HEK293 (cell line): Measurements from ENCODE around the gene MAGI2.

Source experiments
- CTCF ChIA-PET: fragments of 350-600 bp; formaldehyde crosslinking; extraction: SDS; loops from one replicate; lab custom pipeline; 2021; ENCODE audit warnings: antibody characterized with exemption; lab: Yijun Ruan, JAX
- POLR2A ChIA-PET: fragments of 300-600 bp; formaldehyde crosslinking; extraction: SDS; loops from one replicate; lab custom pipeline; 2020; ENCODE audit warnings: antibody characterized with exemption, inconsistent platforms; lab: Yijun Ruan, JAX
- H3K27ac ChIP-seq: fragments of 200-500 bp; sonication (Bioruptor generic); 2 replicates; pipeline ENCODE4 v1.5.1; 2014; ENCODE audit warnings: low read depth, low read length, control low read depth, inconsistent platforms; ENCODE audit errors: extremely low read depth
- H3K36me3 ChIP-seq, 2 experiments: fragments of 200-500 bp in 1 of 2; sonication (Bioruptor generic) in 1 of 2; 1 replicate in 1 of 2; 2 replicates in 1 of 2; pipeline ENCODE4 v1.5.1; 2014 to 2017; ENCODE audit warnings: inconsistent platforms in 2 of 2, low read length in 2 of 2; ENCODE audit not compliant: control insufficient read depth in 2 of 2, insufficient read depth in 1 of 2
- H3K4me1 ChIP-seq: fragments of 200-500 bp; sonication (Bioruptor generic); 2 replicates; pipeline ENCODE4 v1.5.1; 2014; ENCODE audit warnings: mild to moderate bottlenecking, low read length, inconsistent platforms; ENCODE audit not compliant: control insufficient read depth, insufficient read depth
- H3K4me3 ChIP-seq: 2 replicates; pipeline ENCODE4 v1.5.1; 2011; ENCODE audit warnings: low read depth, mild to moderate bottlenecking, control low read depth, low read length, moderate library complexity
- H3K9me3 ChIP-seq: fragments of 200-500 bp; sonication (Bioruptor generic); 2 replicates; pipeline ENCODE4 v1.5.1; 2014; ENCODE audit warnings: low read depth, low read length, inconsistent platforms; ENCODE audit not compliant: control insufficient read depth, insufficient read depth
- GLI4 ChIP-seq: fragments of 450-650 bp; formaldehyde crosslinking; IDR thresholded peaks from 2 replicates; pipeline ENCODE4 v1.5.1; 2016; ENCODE audit warnings: missing biosample characterization, missing genetic modification characterization
- KLF16 ChIP-seq: fragments of 450-650 bp; formaldehyde crosslinking; IDR thresholded peaks from 2 replicates; pipeline ENCODE4 v1.5.1; 2017; ENCODE audit warnings: missing biosample characterization, missing genetic modification characterization
- OSR2 ChIP-seq: fragments of 450-650 bp; formaldehyde crosslinking; IDR thresholded peaks from 2 replicates; pipeline ENCODE4 v1.5.1; 2016; ENCODE audit warnings: missing biosample characterization, missing genetic modification characterization
- REPIN1 ChIP-seq: fragments of 450-650 bp; formaldehyde crosslinking; IDR thresholded peaks from 2 replicates; pipeline ENCODE4 v1.5.1; 2017; ENCODE audit warnings: missing biosample characterization, missing genetic modification characterization, low read depth
- ZBTB48 ChIP-seq: fragments of 450-650 bp; formaldehyde crosslinking; IDR thresholded peaks from 2 replicates; pipeline ENCODE4 v1.5.1; 2016; ENCODE audit warnings: missing biosample characterization, missing genetic modification characterization
- ZIC2 ChIP-seq: fragments of 450-650 bp; formaldehyde crosslinking; IDR thresholded peaks from 2 replicates; pipeline ENCODE4 v1.5.1; 2016; ENCODE audit warnings: missing biosample characterization, missing genetic modification characterization
- ZNF10 ChIP-seq: fragments of 450-650 bp; formaldehyde crosslinking; IDR thresholded peaks from 2 replicates; pipeline ENCODE4 v1.5.1; 2017; ENCODE audit warnings: missing biosample characterization, missing genetic modification characterization
- ZNF248 ChIP-seq: fragments of 450-650 bp; formaldehyde crosslinking; IDR thresholded peaks from 2 replicates; pipeline ENCODE4 v1.5.1; 2017; ENCODE audit warnings: missing biosample characterization, missing genetic modification characterization
- ZNF266 ChIP-seq: fragments of 450-650 bp; formaldehyde crosslinking; IDR thresholded peaks from 2 replicates; pipeline ENCODE4 v1.5.1; 2016; ENCODE audit warnings: missing biosample characterization, missing genetic modification characterization, low read depth
- ZNF404 ChIP-seq: fragments of 450-650 bp; formaldehyde crosslinking; IDR thresholded peaks from 2 replicates; pipeline ENCODE4 v1.5.1; 2017; ENCODE audit warnings: missing biosample characterization, missing genetic modification characterization
- ZNF529 ChIP-seq: fragments of 450-650 bp; formaldehyde crosslinking; IDR thresholded peaks from 2 replicates; pipeline ENCODE4 v1.5.1; 2017; ENCODE audit warnings: missing genetic modification characterization, missing biosample characterization; ENCODE audit not compliant: insufficient replicate concordance
- ZNF549 ChIP-seq: fragments of 450-650 bp; IDR thresholded peaks from 2 replicates; pipeline ENCODE4 v1.5.1; 2018; ENCODE audit warnings: missing biosample characterization, missing genetic modification characterization, mild to moderate bottlenecking, inconsistent platforms, moderate library complexity
- ZNF629 ChIP-seq: fragments of 450-650 bp; formaldehyde crosslinking; IDR thresholded peaks from 2 replicates; pipeline ENCODE4 v1.5.1; 2017; ENCODE audit warnings: missing biosample characterization, missing genetic modification characterization
- ZNF837 ChIP-seq: fragments of 450-650 bp; formaldehyde crosslinking; IDR thresholded peaks from 2 replicates; pipeline ENCODE4 v1.5.1; 2016; ENCODE audit warnings: missing biosample characterization, missing genetic modification characterization
- ZSCAN23 ChIP-seq: fragments of 450-650 bp; formaldehyde crosslinking; IDR thresholded peaks from 2 replicates; pipeline ENCODE4 v1.5.1; 2016; ENCODE audit warnings: missing biosample characterization, missing genetic modification characterization
- TF ChIP-seq, protein P1 (sequence below): fragments of 450-650 bp; formaldehyde crosslinking; IDR thresholded peaks from 2 replicates; pipeline ENCODE4 v1.5.1; 2017; ENCODE audit warnings: missing biosample characterization, missing genetic modification characterization
- TF ChIP-seq, protein P2 (sequence below): fragments of 450-650 bp; formaldehyde crosslinking; IDR thresholded peaks from 2 replicates; pipeline ENCODE4 v1.5.1; 2016; ENCODE audit warnings: missing biosample characterization, missing genetic modification characterization
- TF ChIP-seq, protein P3 (sequence below): fragments of 450-650 bp; formaldehyde crosslinking; IDR thresholded peaks from 2 replicates; pipeline ENCODE4 v1.5.1; 2016; ENCODE audit warnings: missing biosample characterization, missing genetic modification characterization
- TF ChIP-seq, protein P4 (sequence below): fragments of 450-650 bp; formaldehyde crosslinking; IDR thresholded peaks from 2 replicates; pipeline ENCODE4 v1.5.1; 2016; ENCODE audit warnings: missing biosample characterization, missing genetic modification characterization

MAGI2 gene

DNA sequence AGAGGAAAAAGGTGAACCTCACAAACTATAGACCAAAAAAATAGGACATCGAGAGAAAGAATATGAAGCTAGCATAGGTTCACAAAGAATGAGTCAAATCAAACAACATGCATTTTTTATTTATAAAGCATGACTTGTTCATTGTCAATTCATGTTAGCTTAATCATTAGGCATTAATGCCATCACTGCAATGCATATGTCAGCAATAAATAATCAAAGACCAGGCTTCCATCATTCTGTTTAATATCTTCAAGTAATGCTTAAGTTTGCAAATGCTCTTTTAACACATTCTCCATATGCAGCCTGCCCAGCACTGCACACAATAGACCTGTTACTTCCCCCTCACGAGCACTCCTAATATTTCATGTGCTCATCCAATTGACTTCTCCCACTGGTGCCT, 8.9 kb upstream of the MAGI2 start:
- H3K36me3 ChIP-seq: no peaks in the 10 kb centered on the region; a peak in 2 of 3 replicates
- POLR2A ChIA-PET: no interaction called here

DNA sequence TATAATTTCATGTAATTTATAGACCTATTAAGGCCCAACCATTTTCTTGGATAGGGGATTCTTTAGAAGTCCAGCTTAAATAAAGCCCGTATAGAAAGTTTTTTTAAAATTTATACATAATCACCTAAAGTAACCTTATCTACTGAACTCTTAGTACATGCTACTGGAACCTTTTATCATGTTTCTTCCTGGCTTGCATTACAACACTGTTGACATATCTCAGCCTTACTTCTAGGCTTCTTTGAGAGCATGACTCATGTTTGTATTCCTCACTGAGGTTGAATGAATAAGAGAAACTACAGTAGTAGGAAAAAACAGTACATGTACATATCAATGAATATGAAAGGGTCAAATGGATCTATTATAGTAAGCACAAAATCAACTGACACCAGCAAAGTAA, 8.2 kb upstream of the MAGI2 start:
- CTCF ChIA-PET: no interaction called here
- POLR2A ChIA-PET: no interaction called here
- peak; percentile 33 for TF ChIP-seq OSR2
- TF ChIP-seq, protein P1, sequence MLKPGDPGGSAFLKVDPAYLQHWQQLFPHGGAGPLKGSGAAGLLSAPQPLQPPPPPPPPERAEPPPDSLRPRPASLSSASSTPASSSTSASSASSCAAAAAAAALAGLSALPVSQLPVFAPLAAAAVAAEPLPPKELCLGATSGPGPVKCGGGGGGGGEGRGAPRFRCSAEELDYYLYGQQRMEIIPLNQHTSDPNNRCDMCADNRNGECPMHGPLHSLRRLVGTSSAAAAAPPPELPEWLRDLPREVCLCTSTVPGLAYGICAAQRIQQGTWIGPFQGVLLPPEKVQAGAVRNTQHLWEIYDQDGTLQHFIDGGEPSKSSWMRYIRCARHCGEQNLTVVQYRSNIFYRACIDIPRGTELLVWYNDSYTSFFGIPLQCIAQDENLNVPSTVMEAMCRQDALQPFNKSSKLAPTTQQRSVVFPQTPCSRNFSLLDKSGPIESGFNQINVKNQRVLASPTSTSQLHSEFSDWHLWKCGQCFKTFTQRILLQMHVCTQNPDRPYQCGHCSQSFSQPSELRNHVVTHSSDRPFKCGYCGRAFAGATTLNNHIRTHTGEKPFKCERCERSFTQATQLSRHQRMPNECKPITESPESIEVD (tag by site-specific recombination): no peak
- TF ChIP-seq, all 188 proteins: peak for 1
- H3K36me3 ChIP-seq: no peaks in the 10 kb centered on the region; a peak in 2 of 3 replicates
- no peak overlapping the region for H3K4me3 ChIP-seq
- no peaks in the 10 kb centered on the region for H3K9me3 ChIP-seq
- peaks cover 4% of the 10 kb centered on the region; the same call in 1 of the 2 replicates for H3K4me1 ChIP-seq
- no peak overlapping the region for H3K27ac ChIP-seq

More for the DNA sequence above, 8.9 kb upstream of the MAGI2 start:
- CTCF ChIA-PET: no interaction called here
- Histone ChIP-seq H3K27ac (no peak overlapping the region), H3K9me3 (no peaks in the 10 kb centered on the region), H3K4me1 (peaks cover 4% of the 10 kb centered on the region; the same call in 1 of the 2 replicates), H3K4me3 (no peak overlapping the region)
- no peak for TF ChIP-seq ZNF629
- TF ChIP-seq REPIN1 (tag by site-specific recombination): no peak
- no peak for TF ChIP-seq ZNF248 (tag by site-specific recombination)
- TF ChIP-seq GLI4 (tag by site-specific recombination): no peak
- no peak for TF ChIP-seq ZNF10
- no peak for TF ChIP-seq ZNF529
- TF ChIP-seq ZIC2: no peak
- no peak for TF ChIP-seq ZSCAN23 (tag by site-specific recombination)

DNA sequence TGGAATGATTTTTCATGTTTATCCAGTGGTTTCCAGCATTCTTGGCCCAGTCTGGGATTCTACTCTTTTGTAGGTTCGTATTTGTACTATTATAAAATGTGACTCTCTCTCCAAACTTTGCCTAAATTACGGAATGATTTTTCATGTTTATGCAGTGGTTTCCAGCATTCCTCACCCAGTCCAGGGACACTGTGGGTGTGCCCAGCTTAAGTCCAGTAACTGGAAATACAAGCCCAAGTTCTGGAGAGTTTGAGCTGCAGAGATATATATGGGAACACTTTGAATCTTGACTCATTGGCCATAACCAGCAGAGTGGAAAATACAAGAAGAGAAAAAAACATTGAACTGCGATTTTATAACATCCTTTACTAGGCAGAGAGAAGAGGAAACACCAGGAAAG, 5.9 kb upstream of the MAGI2 start:
- POLR2A ChIA-PET: no interaction called here
- Histone ChIP-seq H3K4me1 (peaks cover 7% of the 10 kb centered on the region), H3K36me3 (no peaks in the 10 kb centered on the region; a peak in 2 of 3 replicates), H3K4me3 (no peak overlapping the region), H3K27ac (no peak overlapping the region)
- CTCF ChIA-PET: interaction anchor here (0.6 to 0.8 kb wide), 2 partner anchors 64 to 98 kb away, joined by 3 to 5 read pairs; no protein-coding TSS in a partner anchor
- TF ChIP-seq ZNF549 (tag by site-specific recombination) (no peak), ZBTB48 (tag by site-specific recombination) (no peak), ZNF837 (no peak), ZNF266 (tag by site-specific recombination) (no peak), ZNF404 (tag by site-specific recombination) (no peak)
- TF ChIP-seq, protein P2, sequence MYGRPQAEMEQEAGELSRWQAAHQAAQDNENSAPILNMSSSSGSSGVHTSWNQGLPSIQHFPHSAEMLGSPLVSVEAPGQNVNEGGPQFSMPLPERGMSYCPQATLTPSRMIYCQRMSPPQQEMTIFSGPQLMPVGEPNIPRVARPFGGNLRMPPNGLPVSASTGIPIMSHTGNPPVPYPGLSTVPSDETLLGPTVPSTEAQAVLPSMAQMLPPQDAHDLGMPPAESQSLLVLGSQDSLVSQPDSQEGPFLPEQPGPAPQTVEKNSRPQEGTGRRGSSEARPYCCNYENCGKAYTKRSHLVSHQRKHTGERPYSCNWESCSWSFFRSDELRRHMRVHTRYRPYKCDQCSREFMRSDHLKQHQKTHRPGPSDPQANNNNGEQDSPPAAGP (tag by site-specific recombination): no peak
- TF ChIP-seq, all 188 proteins: peak for 0
- H3K9me3 ChIP-seq: no peaks in the 10 kb centered on the region

DNA sequence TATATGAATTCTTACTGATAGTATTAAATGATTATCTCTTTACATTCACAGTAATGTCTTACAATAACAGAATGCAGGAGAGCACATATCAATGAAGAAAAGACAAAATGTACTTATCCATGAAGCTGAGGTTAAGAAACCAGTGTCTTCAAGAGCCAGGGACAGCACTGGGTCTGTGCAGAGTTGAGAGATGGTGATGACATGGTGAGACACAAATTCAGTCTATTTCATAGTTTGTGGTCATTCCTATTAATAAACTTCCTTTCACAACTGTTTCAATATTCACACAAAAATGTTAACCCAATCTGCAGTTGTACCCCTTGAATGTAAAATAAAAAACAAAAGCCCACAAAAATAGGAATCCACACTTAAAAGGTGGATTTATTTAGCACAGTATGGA, 5.3 kb upstream of the MAGI2 start:
- no peaks in the 10 kb centered on the region; a peak in 2 of 3 replicates for H3K36me3 ChIP-seq
- TF ChIP-seq, protein P3, sequence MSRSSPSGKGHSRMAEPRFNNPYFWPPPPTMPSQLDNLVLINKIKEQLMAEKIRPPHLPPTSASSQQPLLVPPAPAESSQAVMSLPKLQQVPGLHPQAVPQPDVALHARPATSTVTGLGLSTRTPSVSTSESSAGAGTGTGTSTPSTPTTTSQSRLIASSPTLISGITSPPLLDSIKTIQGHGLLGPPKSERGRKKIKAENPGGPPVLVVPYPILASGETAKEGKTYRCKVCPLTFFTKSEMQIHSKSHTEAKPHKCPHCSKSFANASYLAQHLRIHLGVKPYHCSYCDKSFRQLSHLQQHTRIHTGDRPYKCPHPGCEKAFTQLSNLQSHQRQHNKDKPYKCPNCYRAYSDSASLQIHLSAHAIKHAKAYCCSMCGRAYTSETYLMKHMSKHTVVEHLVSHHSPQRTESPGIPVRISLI (tag by site-specific recombination): 0 out of 2 replicates have a peak, but pooled peaks have one; percentile 44
- TF ChIP-seq, protein P4, sequence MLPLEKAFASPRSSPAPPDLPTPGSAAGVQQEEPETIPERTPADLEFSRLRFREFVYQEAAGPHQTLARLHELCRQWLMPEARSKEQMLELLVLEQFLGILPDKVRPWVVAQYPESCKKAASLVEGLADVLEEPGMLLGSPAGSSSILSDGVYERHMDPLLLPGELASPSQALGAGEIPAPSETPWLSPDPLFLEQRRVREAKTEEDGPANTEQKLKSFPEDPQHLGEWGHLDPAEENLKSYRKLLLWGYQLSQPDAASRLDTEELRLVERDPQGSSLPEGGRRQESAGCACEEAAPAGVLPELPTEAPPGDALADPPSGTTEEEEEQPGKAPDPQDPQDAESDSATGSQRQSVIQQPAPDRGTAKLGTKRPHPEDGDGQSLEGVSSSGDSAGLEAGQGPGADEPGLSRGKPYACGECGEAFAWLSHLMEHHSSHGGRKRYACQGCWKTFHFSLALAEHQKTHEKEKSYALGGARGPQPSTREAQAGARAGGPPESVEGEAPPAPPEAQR (tag by site-specific recombination): no peak
- no peak for TF ChIP-seq KLF16 (tag by site-specific recombination)
- TF ChIP-seq, all 188 proteins: peak for 1
- H3K4me1 ChIP-seq: peaks cover 7% of the 10 kb centered on the region
- H3K27ac ChIP-seq: no peak overlapping the region
- CTCF ChIA-PET: interaction anchor here (0.6 to 0.8 kb wide), 2 partner anchors 63 to 97 kb away, joined by 3 to 5 read pairs; no protein-coding TSS in a partner anchor
- no peak overlapping the region for H3K4me3 ChIP-seq
- no peaks in the 10 kb centered on the region for H3K9me3 ChIP-seq
- POLR2A ChIA-PET: no interaction called here
